ENCODE results near the gene RUNX3.

DNA sequence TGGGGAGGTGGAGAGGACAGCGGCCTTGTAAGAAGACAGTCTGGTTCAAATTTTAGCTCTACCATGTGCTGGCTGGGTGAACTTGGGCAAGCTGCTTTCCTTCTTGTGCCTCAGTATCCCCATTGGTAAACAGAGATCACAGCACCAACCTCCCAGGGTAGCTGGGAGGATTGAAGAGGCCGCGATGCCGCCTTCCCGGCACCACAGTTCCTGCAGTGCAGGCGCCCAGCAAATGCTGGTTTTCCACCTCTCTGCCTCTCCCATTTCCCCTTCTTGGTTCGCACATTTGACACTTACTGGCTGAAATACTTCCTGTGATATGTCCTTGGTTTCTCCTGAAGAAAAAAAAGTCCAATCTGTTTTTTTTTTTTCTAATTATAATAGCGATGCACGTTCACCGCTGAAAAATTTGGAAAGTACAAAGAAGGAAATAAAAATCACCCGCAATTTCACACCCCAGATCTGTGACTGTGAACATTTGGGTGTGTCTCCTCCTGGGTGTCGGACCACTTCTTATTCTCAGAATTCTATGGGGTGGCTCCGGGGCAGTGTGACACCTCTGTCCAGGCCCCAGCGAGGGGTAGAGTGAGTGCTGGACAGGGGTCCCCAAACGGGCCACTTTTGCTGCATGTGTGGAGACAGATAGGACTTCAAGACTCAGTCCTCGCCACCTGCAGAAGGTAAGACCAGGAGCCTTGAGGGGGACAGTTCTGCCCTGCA is 73.1 kb downstream of the RUNX3 start:
- no peak for TF ChIP-seq CTCF (optimal IDR thresholded peaks at IDR 0.05 in 1 of 3, IDR thresholded peaks at IDR 0.05 in 1 of 3, conservative IDR thresholded peaks at IDR 0.05 in 1 of 3; ENCODE audit: extremely low read depth in 1 of 3, insufficient read depth in 2 of 3, low read length in 3 of 3)
- TF ChIP-seq EZH2 (IDR thresholded peaks at IDR 0.05; ENCODE audit: low read length), result no peak

All from keratinocyte (primary cell).